HepG2 (cell line): ENCODE data around the gene MPST. TPM values are rescaled to one million over a fixed set of nuclear protein-coding genes. Genes with fewer than 3 reads are reported as not detected.

Source experiments
- AGO2 ChIP-seq: fragments of 200-400 bp; formaldehyde crosslinking; optimal IDR thresholded peaks from 2 replicates; pipeline ENCODE3; 2017; ENCODE audit warnings: mild to moderate bottlenecking, low read depth, low read length, moderate library complexity
- BRCA1 ChIP-seq: sonication (generic); formaldehyde crosslinking; IDR thresholded peaks from 2 replicates; pipeline ENCODE4 v1.4.0; 2020; ENCODE audit warnings: missing genetic modification reagents
- ERF ChIP-seq: IDR thresholded peaks from 2 replicates; pipeline ENCODE4 v1.6.1; 2018; ENCODE audit warnings: missing biosample characterization, missing genetic modification reagents
- MED1 ChIP-seq: sonication (generic); formaldehyde crosslinking; IDR thresholded peaks from 2 replicates; pipeline ENCODE4 v1.4.0; 2020; ENCODE audit warnings: missing genetic modification reagents
- NCOR1 ChIP-seq: fragments of 200-600 bp; sonication (generic); IDR thresholded peaks from 2 replicates; pipeline ENCODE4 v1.7.0; 2017; ENCODE audit warnings: antibody characterized with exemption, low read length, borderline replicate concordance
- NFE2 ChIP-seq: sonication (generic); formaldehyde crosslinking; IDR thresholded peaks from 2 replicates; pipeline ENCODE4 v1.4.0; 2020; ENCODE audit warnings: missing genetic modification reagents
- PREB ChIP-seq: sonication (generic); formaldehyde crosslinking; IDR thresholded peaks from 2 replicates; pipeline ENCODE4 v1.4.0; 2020; ENCODE audit warnings: missing genetic modification reagents
- RCOR2 ChIP-seq: IDR thresholded peaks from 2 replicates; pipeline ENCODE4 v1.6.1; 2016; ENCODE audit warnings: missing biosample characterization, missing genetic modification reagents
- TGIF2 ChIP-seq: IDR thresholded peaks from 2 replicates; pipeline ENCODE4 v1.6.1; 2016; ENCODE audit warnings: control low read depth, missing compliant biosample characterization
- TRIM24 ChIP-seq: sonication (generic); formaldehyde crosslinking; IDR thresholded peaks from 2 replicates; pipeline ENCODE4 v1.8.0; 2022; ENCODE audit warnings: mild to moderate bottlenecking, missing genetic modification reagents
- ZNF143 ChIP-seq: sonication (generic); formaldehyde crosslinking; IDR thresholded peaks from 2 replicates; pipeline ENCODE4 v1.4.0; 2020; ENCODE audit warnings: missing genetic modification reagents
- ZNF251 ChIP-seq: sonication (generic); formaldehyde crosslinking; IDR thresholded peaks from 2 replicates; pipeline ENCODE4 v1.9.0; 2021; ENCODE audit warnings: mild to moderate bottlenecking, missing genetic modification reagents
- ZNF318 ChIP-seq: sonication (generic); formaldehyde crosslinking; IDR thresholded peaks from 2 replicates; pipeline ENCODE4 v1.4.0; 2020; ENCODE audit warnings: mild to moderate bottlenecking, missing genetic modification reagents
- polyA plus RNA-seq, 8 experiments: library from polyadenylated mRNA; depleted of rRNA in 3 of 8; stranded (reverse) in 7 of 8; unstranded in 1 of 8; fragments of >200 nt; fragmentation: Illumina TruSeq in 4 of 8; extraction: Trizol in 4 of 8; gene quantifications; 2 replicates each; pipeline versions ENCODE4 v1.2.1 to v1.2.3, GENCODE V29; 2011 to 2016; ENCODE audit warnings: low read depth in 4 of 8, missing spikeins in 1 of 8, mixed read lengths in 1 of 8; ENCODE audit not compliant: insufficient read depth in 1 of 8
- total RNA-seq, 5 experiments: library from RNA; depleted of rRNA; stranded (reverse); fragments of >200 nt; fragmentation: Illumina TruSeq; extraction: Trizol; gene quantifications; 2 replicates each; pipeline ENCODE4 v1.2.3, GENCODE V29; 2016; ENCODE audit warnings: low read depth in 1 of 5
- TF ChIP-seq, protein P1 (sequence below): sonication (generic); formaldehyde crosslinking; IDR thresholded peaks from 2 replicates; pipeline ENCODE4 v1.5.1; 2020; ENCODE audit warnings: mild to moderate bottlenecking, missing genetic modification reagents, moderate library complexity

The MPST gene
- total and polyA plus RNA-seq, 2 of the 13 experiments (the other 11 are each of a cell fraction or from before 2014, with no cell fraction given): 133 to 141 TPM

- TF ChIP-seq PREB (CRISPR knock-in tag) (no peak), NFE2 (no peak), ZNF318 (no peak), TGIF2 (CRISPR knock-in tag) (no peak), ERF (CRISPR knock-in tag) (peak; percentile 35; the same call in 1 of the 2 replicates), TRIM24 (CRISPR knock-in tag) (0 out of 2 replicates have a peak, but pooled peaks have one; percentile 53), AGO2 (peak; percentile 98), ZNF143 (CRISPR knock-in tag) (no peak), BRCA1 (CRISPR knock-in tag) (no peak), MED1 (peak; percentile 94), ZNF251 (no peak), NCOR1 (peak; percentile 91), RCOR2 (CRISPR knock-in tag) (peak; percentile 51; the same call in 1 of the 2 replicates)
- TF ChIP-seq, protein P1, sequence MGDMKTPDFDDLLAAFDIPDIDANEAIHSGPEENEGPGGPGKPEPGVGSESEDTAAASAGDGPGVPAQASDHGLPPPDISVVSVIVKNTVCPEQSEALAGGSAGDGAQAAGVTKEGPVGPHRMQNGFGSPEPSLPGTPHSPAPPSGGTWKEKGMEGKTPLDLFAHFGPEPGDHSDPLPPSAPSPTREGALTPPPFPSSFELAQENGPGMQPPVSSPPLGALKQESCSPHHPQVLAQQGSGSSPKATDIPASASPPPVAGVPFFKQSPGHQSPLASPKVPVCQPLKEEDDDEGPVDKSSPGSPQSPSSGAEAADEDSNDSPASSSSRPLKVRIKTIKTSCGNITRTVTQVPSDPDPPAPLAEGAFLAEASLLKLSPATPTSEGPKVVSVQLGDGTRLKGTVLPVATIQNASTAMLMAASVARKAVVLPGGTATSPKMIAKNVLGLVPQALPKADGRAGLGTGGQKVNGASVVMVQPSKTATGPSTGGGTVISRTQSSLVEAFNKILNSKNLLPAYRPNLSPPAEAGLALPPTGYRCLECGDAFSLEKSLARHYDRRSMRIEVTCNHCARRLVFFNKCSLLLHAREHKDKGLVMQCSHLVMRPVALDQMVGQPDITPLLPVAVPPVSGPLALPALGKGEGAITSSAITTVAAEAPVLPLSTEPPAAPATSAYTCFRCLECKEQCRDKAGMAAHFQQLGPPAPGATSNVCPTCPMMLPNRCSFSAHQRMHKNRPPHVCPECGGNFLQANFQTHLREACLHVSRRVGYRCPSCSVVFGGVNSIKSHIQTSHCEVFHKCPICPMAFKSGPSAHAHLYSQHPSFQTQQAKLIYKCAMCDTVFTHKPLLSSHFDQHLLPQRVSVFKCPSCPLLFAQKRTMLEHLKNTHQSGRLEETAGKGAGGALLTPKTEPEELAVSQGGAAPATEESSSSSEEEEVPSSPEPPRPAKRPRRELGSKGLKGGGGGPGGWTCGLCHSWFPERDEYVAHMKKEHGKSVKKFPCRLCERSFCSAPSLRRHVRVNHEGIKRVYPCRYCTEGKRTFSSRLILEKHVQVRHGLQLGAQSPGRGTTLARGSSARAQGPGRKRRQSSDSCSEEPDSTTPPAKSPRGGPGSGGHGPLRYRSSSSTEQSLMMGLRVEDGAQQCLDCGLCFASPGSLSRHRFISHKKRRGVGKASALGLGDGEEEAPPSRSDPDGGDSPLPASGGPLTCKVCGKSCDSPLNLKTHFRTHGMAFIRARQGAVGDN (CRISPR knock-in tag): peak; percentile 95
These were observed 4.3 kb downstream of the MPST start (continued) for GRCh38 chr22:37023743-37024338.
